Putamen (tissue), 1 donor: ENCODE data around the gene MEAK7.
A peak's percentile ranks its signal among the peaks of the same experiment; 100 is the strongest.

Source experiments
- DNase-seq: peaks from one replicate; pipeline ENCODE4 v3.0.0-alpha.2; 2016; ENCODE audit warnings: low spot score

The MEAK7 gene

DNA sequence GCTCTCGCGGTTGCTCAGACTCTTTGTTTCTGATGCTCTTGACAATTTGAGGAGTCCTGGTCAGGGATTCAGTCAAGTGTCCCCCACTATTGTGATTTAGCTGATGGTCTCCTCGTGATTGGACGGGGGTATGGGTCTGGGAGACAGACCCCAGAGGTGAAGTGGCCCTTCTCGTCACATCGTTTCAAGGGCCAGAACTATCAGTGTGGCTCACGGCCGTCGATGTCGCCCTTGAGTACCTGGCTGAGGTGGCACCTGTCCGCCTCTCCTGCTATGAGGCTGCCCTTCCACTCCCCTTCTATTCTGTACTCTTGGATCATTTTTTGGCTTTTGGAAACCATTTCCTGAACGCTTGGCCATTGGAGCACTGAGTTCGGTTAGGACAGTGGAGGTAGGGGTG is 7.4 kb upstream of the MEAK7 start:
- no peak for DNase-seq

DNA sequence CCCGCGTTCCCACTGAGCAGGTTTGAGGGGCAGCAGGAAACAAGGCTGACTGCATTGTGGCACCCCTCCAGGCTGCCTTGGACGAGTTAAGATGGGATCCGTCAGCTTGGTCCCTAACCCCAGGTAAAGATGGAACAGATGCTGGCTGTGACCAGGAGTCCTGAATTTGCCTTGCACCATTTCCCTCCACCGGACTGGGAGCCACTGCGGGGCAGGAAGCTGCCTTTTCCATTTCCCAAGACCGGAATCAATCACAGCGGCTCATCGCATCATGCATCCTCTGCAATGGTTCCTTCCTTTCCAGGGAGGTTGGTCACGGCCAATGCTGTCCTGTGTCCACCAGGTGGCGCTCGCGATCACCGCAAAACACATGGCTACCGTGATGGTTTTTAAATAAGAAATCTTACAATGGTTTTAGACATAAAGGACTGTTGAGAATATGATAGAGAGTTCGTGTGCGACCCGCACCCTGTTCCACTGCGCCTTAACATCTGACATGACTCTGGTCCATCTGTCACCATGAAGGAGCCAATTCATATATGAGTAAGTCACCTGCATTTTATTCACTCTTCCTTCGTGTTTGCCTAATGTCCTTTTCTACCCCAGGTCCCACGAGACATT is 6.8 kb upstream of the MEAK7 start:
- DNase-seq = peak; percentile 79

DNA sequence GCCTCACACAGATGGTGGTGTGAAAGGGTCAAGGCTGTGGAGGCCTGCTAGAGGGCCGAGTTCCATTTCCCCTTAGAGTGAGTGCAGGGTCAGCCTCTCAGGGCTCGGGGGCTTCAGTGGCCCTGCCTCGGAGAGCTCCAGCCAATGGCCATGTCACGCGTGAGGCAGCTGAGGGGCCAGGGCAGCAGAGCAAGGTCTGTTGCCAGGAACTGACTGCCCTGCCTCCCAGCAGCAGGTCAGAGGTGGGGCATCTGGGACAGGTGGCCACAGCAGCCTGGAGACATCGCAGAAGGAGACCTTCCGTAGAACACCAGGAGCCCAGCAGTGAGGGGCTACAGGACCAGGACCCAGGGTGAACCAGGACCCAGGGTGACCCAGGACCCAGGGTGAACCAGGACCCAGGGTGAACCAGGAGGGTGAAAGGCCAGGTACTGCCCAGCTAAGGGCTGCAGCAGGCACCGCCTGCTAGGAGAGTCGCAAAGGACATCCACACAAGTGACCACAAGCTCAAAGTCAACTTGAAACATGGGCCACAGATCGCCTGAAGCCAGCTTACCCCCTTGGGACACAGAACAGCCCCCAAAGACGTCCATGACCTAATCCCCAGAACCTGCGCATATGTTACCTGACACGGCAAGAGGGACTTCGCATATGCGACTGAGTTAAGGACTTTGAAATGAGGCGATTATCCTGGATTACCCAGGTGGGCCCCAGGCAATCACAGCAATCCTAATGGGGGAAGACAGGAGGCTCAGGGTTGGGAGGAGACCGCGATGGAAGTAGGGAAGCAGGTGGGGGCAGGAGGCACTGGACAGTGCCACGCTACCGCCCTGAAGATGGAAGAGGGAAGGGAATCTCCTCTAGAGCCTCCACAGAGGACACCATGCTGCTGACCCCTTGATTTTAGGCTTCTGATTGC is 4.8 kb upstream of the MEAK7 start:
- no peak for DNase-seq

DNA sequence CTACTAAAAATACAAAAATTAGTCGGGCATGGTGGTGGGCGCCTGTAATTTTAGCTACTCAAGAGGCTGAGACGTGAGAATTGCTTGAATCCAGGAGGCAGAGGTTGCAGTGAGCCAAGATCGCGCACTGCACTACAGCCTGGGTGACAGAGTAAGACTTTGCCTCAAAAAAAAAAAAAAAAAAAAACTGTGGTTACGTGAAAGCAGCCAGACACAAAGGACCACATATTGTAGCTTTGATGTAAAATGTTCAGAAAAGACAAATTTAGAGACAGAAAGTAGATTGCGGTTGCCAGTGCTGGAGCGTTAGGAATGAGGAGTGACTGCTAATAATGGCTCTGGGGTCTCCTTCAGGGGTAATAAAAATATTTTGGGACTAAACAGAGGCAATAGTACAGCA is 4.0 kb upstream of the MEAK7 start:
- DNase-seq = no peak

DNA sequence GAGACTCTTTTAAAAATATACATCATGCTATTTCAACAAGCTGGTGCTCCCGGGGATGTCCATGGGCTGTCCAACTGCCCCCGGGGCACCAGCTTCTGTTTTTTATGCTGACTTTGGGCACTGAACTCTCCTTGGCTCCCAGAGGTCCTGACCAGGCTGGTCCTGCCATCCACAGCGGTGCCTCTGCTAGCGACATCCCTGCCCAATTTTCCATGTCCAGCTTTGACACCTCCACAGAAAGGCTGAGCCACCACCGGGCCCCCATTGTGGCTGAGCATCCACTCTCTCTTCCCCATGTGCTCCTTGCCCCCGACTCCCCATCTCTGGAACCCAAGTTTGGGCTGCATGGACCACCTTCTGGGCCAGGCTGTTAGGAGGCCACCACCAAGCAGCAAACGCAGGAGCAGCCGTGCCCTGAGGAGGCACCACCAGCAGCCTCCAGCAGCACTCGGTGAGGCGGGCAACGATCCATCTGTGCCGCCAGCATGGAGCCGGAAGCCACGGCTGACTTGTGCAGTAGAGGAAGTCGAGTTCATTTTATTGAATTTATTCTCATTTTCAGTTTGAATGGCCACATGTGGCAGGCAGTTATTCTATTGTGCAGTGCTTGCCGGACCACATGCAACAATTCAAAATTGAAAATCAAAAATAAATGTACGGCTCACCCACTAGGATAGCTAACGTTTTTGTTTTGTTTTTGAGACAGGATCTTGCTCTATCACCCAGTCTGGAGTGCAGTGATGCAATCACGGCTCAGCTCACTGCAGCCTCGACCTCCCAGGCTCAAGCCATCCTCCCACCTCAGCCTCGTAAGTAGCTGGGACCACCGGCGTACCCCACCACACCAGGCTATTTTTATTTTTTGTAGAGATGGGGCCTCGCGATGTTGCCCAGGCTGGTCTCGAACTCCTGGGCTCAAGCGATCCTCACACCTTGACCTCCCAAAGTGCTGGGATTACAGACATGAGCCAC is 2.8 kb upstream of the MEAK7 start:
- DNase-seq = no peak

DNA sequence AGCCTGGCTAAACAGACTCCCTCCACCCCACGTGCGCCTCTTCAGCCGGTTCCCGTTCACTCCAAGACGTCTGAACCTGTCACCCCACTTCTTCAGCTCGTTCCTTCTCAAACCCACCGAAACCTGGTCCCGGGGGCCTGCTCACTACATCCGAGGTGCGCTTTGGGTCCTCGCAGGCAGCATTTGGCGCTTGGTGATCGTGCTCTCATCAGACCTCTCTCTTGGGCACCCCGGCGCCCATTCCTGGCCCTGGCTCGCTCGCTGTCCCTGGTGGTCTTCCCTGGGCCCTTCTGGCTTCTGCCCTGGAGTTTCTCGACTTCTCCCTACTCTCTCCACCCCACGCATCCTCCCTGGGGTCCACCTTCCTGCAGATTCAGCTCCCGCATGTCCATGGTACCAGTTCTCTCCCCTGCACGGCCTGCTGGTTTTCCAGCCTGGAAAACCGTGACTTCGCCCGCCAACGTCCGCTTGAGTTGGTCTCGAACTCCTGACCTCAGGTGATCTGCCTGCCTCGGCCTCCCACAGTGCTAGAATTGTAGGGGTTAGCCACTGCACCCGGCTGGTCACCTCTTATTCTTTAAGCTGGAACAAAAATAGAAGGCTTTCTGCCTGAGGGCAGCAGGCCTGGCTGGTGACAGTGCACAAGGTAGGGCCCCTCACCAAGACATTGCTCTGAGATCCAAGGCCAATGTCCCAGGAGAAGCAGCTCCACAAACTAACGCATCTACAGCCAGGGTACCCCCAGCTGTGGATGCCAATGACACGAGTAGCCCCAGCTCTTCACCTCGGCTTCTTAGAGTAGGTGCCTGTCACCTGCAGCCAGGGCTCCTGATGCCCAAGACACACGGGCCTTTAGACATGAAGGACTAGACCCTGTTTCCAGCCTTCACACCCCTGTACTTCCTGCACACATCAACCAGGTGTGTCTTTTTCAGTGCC is 1.1 kb upstream of the MEAK7 start:
- DNase-seq = no peak

DNA sequence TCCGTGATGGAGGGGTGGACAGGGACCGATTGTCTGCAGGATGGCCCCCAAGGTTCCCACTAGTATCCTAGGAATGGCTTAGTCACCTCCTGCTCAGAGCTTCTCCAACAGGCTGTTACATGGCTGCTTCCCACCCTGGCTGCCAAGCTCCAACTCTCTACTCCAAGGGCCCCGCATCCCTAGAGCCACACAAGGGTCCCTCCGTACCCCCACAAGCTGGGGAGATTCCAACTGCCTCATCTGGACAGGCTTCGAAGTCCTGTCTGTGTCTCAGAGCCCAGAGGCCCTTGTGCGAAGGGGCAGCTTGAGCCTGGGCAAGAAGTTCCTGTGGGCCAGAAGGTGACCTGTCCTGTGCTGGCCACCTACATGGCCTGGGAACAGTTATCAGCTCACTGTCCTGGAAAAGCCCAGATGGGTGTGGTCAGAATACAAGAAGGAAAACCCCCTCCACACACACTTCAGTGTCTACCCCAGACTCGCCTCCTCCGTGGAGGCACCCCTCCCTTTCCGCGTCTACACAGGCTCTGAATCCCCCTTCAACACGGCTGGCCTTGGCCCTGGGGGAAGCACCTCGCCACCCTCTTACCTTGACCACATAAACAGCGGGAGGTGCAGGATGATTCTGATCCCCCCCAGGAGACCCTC is 586 bp downstream of the MEAK7 start:
- DNase-seq = no peak

DNA sequence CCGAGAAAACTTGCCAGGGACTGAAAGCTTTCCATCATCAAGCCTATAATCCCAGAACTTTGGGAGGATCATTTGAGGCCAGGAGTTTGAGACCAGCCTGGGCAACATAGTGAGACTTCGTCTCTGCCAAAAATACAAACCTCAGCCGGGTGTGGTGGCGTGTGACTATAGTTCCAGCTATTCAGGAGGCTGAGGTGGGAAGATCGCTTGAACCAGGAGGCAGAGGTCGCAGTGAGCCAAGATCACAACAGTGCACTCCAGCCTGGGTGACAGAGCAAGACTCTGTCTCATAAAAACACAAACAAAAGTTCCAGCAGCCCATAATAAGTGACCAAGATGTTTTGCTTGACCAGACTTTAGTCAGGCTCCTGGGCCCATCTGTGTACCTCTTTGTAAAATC is 1.9 kb downstream of the MEAK7 start:
- DNase-seq = no peak

DNA sequence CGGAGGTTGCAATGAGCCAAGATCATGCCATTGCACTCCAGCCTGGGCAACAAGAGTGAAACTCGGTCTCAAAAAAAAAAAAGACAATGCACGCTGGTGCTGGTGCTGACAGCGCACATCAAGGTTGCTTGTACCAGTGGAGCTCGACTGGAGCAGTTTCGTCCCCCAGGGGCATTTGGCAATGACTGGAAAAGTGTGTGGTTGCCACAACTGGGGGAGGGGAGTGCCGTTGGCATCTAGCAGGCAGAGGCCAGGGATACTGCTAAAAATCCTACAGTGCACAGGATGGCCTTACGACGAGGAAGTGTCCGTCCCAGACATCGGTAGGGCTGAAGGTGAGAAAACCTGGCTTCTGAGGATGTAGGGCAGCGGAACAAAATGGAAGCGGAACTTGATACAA is 2.4 kb downstream of the MEAK7 start:
- DNase-seq = no peak

DNA sequence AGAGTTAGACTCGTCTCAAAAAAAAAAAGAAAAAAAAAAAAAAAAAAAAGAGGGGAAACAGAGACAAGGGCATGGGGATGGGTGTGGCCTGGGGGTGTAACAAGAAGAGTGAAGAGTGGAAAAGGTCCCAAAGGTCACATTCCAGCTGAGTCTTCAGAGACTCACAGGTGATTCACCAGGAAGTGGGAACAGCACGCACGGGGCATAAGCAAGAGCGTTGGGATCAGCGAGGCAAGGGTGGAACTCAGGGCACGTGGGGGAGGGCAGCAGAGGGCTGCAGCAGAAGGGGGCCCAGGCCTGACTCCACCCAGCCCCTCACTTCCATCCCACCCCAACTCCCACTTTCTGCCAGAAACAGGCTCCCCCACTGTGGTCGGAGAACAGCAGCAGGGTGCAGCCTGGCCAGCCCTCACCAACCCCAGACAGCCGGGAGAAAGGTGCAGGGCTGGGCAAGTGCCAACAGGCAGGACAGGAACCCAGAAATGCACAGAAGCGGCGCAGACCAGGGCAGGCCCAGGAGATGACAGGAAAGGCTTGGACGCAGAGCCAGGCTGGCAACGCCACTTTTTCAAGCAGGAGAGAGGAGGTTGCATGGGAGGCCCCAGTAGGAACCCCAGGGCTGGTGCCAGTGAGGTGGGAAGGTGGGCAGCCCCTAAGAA is 3.3 kb downstream of the MEAK7 start:
- no peak for DNase-seq

DNA sequence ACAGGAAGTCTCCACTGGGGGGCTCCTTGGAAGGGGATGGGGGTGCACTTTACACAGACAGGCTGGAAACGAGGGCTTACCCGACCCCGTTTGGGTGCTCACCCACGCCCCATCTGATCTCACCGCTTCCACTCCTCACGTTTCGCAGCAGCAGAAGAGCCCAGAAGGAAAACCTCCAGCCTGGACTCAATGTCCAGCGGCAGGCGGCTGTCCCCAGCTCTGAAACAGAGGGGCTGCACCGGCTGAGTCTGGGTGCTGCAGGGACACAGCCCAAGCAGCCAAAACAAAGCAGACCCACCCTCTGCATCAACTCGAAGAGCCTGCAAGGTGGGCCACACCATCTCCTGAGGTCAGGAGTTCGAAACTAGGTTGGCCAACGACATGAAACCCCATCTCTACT is 3.9 kb downstream of the MEAK7 start:
- DNase-seq = no peak

DNA sequence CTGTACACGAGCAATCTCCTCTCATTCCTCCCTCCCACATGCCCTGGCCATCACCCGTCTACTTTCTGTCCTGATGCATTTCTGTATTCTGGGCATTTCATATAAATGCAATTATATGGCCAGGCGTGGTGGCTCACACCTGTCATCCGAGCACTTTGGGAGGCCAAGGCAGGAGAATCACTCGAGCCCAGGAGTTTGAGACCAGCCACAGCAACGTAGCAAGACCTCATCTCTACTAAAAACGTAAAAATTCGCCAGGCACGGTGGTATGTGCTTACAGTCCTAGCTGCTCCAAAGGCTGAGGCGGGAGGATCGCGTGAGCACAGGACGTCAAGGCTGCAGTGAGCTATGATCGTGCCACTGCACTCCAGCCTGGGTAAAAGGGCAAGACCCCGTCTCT is 4.8 kb downstream of the MEAK7 start:
- DNase-seq = no peak

DNA sequence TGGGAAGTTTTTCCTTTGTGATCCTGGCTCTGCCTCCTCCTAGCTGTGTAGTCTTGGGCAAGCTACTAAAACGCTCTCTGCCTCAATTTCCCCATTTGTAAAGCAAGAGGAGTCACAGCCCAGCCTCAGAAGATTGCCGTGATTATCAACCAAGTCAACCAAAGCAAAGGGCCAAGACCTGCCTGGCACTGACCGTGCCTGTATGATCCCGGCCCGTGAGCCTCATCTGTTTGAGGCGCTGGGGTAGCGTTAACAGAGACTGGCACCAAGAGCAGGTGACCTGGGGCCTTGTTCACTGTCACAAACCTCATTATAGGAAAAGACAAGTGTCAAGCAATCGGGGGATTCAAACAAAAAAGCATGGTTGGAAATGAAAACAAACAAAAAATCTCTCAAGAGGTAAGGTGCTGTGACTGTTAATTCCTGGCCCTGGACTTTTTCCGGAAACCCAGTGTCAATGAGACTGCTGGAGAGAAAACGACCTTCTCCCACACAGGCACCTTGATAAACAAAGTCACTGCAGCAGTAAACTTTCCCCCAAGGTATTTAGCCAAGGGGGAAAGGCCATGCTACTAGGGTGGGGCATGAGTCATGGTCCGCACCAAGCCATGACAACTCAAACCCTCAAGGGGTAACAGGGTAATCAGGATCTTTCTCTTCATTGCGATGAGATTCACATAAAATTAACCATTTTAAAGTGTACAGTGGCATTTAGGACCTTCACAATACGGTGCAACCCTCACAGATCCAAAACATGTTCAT is 5.4 kb downstream of the MEAK7 start:
- DNase-seq = no peak

DNA sequence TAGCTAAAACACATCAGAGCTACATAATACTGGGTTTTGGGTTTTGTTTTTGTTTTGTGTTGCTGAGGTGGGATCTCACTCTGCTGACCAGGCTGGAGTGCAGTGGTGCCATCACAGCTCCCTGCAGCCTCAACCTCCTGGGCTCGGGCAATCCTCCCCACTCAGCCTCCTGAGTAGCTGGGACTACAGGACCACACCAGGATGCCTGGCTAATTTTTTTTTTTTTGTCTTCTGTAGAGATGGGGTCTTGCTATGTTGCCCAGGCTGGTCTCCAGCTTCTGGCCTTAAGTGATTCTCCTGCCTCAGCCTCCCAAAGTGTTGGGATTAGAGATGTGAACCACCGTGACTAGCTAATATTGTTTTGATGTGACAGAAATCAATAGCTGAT is 6.2 kb downstream of the MEAK7 start:
- DNase-seq = no peak

DNA sequence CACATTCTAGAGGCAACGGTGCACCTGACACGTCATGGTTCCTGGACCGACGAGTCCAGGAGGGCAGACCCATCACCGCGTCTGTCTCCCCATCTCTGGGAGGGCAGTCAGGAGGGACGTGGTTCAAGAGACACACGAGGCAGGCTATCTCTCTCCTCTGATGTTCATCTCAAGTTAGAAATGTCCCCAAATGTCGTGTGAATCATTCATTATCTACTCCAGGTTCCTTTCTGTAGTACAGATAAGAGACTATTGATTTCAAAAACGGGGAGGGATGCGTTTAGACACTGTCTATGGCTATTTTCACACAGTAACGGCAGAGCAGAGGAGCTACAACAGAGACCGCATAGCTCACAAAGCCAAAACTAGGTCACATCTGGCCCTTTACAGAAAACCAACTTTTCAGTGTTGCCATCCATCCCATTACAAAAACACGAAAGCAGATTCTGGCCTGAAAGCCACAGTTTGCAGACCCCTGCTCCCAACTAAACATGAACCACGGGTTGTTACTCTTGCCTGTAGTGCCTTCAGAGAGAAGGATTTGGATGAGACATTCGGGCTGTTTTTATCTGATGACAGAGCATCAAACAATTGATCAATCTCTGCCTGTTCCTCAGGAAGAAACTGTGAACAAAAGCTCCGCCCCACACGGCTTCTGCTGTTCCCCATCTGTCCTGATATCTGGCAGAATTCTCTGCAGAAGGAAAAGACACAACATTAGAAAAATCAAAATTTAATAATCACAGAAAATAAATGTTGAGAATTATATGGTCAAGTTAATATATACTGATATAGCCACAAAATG is 6.8 kb downstream of the MEAK7 start:
- DNase-seq = no peak

DNA sequence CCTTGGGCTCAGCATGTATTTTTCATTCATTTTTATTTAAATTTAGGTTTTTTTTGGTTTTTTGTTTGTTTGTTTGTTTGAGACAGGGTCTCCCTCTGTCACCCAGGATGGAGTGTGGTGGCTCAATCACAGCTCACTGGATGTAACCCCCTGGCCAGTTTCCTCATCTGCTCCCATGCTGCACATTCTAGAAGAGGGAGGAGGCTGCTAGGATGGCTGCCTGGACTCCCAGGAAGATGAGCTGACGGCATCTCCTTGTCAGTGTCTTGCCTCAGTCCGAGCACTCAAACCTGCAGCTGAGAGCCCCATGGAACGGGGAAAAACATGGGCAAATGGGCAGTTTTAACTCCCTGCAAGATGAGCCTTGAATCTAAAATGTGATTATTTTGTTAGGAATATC is 7.5 kb downstream of the MEAK7 start:
- DNase-seq = no peak

DNA sequence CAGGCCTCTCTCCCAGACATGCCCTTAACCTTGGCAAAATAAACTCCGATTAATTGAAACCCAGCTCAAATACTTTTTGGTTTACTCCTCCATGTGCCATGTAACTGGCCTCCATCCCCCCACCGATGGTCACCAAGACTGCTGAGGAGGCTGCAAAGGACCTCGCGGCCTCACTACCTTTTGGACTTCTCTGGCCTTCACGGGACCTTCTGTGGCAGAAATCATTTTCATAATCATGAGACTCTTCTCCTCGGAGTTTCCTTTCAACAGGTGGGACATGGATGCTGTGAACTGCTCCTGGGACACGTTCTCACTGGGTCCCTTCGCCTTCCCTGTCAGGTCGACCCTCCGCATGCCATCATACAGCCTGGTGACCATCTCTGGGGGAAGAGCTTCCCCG is 9.0 kb downstream of the MEAK7 start:
- no peak for DNase-seq

DNA sequence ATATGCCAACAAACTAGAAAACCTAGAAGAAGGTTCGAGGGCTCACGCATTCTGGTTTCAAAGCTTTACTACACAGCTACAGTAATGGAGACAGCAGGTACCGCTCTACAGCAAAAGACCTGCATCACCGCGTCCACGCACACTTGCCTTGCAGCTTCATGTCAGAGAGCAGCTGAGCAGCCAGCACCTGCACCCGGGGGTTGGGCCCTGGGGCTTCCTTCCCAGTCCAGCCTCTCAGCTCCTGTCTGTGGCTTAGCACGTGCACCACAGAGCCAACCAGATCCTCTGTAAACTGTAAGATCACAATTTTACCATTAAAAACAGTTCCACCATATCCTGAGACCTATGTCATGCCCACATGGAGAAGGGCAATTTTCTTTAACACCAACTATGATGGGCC is 15.3 kb downstream of the MEAK7 start:
- DNase-seq = no peak

DNA sequence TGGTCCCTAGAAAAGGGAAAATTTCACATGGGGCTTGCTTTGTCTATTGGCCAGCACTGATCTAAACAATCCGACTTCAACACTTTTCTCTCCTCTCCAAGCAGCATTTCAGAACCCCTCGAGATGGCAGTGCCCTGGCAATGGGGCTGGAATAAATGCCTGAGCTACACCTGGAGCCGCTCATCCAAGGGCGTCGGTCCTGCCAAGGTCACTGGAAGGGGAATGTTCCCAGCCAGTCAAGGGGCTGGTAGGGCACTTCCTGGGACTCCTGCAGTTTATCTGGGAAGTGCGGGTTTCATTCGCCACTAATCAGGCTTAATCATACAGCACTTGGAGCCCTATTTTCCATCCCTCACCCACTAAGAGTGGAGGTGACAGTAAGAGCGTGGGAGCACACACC is 17.1 kb downstream of the MEAK7 start:
- no peak for DNase-seq
